NCI-H345 treated with DMSO at 0.1 percent for 48 hours (cell line): Measurements from ENCODE around the gene ARHGEF16.
A peak's percentile ranks its signal among the peaks of the same experiment; 100 is the strongest.

ENCODE experiments used
- DNase-seq: peaks from one replicate; lab custom pipeline; 2025; ENCODE audit not compliant: unreplicated experiment; lab: John Stamatoyannopoulos, UW

Gene ARHGEF16

DNA sequence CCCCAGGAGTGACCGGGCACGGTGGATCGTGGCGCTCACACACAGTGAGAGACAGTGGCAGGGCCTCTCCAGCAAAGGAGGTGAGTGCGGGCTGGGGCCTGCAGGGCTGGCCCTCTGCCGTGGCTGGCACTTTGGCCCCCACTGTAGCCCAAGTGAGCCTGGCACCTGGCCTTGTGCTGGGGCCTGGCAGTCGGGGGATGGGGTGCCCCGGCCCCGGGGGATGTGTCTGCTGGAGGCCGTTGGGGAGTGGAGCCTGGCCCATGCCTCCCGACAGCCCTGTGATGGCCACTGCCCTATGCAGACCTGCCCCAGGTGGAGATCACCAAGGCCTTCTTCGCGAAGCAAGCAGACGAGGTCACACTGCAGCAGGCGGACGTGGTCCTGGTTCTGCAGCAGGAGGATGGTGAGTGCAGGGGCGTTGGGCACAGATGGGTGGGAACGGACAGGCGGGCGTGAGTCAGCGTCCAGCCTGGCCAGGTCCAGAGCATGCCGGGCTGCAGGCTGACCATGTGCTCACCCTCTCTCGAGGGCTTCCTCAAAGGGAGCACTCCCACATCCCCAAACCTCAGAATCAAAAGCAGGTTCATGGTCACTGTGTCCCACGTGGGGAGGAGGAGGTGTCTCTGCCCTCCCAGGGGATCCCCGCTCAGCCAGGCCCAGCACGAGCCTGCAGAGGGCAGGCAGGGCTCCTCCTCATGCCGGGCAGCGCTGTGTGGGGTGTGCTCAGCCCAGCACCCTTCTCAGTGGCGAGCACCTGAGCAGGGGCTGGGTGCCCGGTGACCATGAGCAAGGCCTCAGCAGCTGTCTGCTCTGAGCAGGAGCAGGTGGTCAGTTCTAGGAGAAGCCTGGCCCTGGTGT is 25.3 kb downstream of the ARHGEF16 start:
- DNase-seq = no peak

DNA sequence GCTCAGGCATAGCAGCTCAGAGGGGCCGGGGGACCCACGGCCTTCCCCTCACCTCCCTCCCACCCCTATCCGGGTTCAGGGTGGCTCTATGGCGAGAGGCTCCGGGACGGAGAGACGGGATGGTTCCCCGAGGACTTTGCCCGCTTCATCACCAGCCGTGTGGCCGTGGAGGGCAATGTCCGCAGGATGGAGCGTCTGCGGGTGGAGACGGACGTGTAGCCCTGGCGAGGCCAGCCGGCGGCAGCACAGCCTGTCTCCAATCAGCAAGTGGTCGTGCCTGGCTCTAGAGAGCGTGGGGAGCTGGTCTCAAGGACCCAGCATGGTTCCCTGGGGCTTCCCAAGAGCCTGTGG is 25.9 kb downstream of the ARHGEF16 start:
- no peak for DNase-seq

GRCh38 chr1:3481046-3481445 is 26.6 kb downstream of the ARHGEF16 start:
- DNase-seq = no peak

DNA sequence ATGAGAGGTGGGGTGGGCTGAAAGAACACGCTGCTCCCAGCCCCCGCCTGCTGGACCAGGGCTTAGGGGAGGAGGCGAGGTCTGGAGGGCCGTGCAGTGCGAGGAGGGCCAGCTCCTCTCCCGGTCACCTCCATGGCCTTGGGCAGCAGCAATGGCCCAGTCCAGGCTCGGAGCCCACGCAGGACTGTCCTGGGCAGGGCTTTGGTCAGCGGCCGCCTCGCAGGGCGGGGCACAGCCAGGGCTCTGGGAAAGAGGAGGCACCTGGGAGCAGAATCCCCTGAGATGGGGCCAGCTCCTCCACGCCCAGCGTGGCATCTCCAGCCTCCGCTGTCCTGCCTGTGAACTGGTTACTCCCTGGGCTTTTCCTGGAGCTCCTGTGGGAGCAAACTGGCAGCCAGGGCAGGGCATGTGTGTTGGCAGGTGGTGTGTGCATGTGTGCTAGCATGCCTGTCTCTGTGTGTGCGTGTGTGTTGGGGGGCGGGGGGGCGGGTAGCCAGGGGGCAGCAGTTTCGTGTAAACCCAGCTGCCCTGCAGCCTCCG is 27.4 kb downstream of the ARHGEF16 start:
- no peak for DNase-seq

GRCh38 chr1:3482378-3482849 is 27.9 kb downstream of the ARHGEF16 start:
- DNase-seq = no peak

- no peak for DNase-seq
Measured at GRCh38 chr1:3483380-3483779, 28.9 kb downstream of the ARHGEF16 start.

DNA sequence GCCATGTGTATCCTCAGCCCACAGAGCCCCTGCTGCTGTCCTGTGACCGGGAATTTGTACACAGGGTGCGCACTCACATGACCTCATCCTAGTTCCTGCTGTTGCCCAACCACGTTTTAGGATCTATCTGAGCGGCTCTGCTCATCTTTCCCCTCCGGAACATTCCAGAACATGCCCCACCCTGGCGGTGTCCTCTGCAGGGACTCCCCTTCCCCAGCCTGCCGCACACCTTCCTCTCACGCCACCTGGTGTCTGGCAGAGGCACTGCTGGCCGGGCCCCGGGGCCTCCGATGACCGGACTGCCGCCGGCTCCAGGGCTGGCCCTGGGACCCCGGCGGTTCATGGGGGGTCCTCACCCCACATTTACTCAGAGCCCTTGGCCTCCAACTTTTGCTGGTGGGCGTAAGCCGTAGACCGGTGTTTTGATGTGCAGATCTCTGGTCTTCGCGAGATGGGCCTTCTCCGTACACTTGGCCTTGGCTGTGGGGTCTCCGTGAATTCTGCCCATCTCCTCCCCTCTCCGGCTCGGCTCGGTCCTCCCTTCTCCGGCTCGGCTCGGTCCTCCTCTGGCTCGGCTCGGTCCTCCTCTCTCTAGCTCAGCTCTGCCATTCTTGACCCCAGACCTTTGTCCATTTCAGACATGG is 29.5 kb downstream of the ARHGEF16 start:
- no peak for DNase-seq

DNA sequence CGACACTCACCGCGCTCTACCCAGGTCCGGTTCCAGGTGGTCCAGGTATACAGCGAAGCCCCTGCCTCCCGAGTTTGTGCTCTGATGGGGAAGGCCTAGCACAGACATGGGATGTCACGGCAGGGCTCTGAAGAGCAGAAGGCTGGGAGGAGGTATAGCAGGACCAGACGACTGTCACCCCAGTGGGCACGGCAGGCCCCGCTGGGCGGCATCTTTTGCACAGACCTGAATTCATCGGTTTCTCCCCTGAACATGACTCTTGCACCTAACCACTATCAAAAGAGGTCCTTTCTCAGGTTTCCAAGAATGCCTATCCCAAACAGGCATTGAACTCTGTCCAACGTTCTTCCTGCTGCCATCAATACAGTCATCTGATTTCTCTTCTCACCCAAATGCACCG is 30.6 kb downstream of the ARHGEF16 start:
- no peak for DNase-seq

DNA sequence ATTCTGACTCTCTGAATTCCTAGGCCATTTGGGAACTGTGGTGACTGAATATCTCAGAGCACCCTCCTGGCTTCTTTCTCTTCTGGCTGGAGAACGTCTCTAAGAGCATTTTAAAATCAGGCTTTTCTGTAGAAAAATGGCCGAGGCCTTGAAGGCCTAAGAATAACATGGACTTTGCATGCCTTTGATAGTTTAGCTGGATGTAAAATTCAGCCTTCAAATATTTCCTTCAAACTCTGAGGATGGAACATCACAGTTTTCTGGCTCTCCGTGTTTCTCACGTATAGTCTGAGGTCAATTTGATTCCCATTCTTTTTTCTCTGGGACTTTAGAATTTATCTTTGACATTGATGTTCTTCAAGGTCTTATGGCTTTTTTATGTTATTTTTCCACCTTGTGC is 34.0 kb downstream of the ARHGEF16 start:
- DNase-seq = no peak

- DNase-seq = no peak
Measured at GRCh38 chr1:3490046-3490745, 35.7 kb downstream of the ARHGEF16 start.

GRCh38 chr1:3491291-3492246 is 37.1 kb downstream of the ARHGEF16 start:
- DNase-seq = peak; percentile 55

DNA sequence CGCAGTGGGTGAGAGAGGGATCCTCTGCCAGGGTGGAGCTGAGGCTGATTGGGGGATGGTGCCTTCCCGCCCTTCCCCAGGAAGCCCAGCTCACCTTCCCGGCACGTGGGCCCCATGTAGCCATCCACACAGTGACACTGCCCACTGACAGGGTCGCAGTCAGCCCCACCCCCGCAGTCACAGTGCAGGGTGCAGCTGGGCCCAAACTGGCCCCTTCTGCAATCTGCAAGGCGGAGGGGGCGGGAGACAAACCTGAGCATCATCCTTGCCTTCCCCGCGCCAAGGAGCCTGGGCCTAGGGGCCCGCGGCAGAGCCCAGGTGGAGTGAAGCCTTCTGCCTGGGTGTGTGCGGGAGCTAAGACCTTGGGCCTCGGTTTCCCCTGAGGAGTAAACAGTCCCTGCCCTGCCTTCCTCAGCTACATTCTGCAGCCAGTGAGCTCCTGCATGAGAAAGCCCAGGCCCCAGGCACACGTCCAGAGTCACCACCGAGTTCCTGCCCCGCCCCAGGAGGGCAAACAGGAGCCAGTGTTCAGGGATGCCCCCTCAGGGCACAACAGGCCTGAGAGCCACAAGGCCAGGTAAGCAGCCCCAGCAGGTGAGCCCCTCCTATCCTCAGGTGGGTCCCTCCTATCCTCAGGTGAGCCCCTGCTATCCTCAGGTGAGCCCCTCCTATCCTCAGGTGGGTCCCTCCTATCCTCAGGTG is 38.2 kb downstream of the ARHGEF16 start:
- DNase-seq = no peak

- peak; percentile 35 for DNase-seq
Measured at GRCh38 chr1:3494321-3495308, 40.1 kb downstream of the ARHGEF16 start.

DNA sequence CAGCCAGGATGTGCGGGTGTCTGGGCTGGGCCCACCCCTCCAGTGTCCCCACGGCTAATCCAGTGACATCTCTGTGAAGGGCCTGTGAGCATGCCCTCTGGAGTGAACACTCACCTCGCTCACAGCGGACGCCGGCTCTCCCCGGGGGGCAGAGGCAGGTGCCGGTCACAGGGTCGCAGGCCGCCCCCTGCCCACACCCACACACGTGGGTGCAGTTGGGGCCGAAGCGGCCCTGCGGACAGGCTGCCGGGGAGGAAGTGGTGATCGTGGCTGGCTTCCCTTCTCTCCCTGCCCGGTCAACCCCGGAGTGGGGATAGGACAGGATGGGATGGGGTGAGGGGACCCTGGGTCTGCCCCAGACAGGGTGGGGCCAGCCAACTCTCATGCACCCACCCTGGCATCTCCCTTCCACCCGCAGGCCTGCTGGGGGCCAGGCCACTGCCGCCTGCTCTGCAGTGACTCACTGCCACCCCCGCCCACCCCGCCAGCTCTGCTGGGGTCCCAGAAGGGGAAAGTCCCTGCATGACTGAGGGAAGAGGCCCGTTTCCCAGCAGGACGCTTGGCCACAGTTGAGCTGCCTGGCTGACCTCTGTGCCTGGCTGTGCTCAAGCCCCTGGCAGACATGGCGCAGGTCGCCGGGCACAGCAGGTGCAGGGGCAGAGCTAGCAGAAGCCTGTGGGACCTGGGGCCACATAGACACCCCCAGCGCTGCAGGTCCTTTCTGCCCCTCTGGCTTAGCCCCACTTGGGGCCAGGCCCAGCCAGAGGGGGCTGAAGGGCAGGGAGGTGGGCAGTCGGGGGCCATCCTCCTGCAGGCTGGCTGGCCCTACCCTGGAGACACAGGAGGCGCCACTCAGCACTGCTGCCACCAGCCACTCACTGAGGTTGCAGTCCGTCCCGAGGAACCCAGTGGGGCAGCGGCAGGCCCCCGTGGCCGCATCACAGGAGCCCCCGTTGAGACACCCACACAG is 41.6 kb downstream of the ARHGEF16 start:
- DNase-seq = no peak

DNA sequence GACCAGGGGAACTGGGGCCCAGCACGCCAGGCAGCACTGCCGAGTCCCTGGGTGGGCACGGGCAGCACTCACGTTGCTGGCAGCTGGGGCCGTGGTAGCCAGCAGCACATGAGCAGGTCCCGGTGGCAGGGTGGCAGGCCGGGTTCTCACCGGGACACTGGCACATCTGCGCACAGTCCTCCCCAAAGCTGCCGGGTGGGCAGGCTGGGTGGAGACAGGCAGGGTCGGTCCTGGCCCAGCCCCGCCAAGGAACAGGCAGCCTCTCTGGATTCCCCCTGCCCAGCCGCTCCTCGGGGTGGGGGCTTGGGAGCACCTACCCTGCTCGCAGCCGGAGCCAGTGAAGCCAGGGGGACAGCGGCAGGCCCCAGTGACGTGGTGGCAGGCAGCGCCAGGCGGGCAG is 42.5 kb downstream of the ARHGEF16 start:
- DNase-seq = no peak

GRCh38 chr1:3497521-3497920 is 43.1 kb downstream of the ARHGEF16 start:
- no peak for DNase-seq

DNA sequence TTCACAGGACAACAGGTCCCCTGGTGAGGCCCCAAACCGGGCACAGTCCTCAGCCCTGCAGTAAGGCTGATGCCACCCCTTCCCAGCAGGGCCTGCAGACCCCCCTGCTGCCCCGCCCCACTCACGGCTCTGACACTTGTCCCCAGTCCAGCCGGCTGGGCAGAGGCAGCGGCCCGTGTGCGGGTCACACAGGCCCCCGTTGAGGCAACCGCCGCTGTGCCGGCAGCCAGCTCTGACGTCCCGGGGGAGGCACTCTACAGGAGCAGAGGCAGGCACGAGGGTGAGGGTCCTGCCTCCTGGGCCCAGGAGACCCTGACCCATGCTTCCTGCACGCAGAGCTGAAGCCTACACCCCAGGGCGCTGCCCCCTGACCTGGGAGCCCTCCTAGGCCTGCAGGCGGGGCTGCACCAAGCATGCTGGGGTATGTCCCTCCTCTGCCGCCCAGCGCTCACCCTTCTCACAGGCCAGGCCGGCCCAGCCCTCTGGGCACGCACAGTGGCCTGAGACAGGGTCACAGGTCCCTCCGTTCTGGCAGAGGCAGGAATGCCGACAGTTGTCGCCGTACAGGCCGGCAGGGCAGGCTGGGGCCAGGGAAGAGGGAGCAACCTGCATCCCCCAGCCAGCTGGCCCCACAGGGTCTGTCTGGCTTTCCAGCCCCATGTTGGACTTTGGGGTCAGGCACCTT is 43.9 kb downstream of the ARHGEF16 start:
- no peak for DNase-seq
